ENCODE measurements around the gene PLCE1.

Gene PLCE1

DNA sequence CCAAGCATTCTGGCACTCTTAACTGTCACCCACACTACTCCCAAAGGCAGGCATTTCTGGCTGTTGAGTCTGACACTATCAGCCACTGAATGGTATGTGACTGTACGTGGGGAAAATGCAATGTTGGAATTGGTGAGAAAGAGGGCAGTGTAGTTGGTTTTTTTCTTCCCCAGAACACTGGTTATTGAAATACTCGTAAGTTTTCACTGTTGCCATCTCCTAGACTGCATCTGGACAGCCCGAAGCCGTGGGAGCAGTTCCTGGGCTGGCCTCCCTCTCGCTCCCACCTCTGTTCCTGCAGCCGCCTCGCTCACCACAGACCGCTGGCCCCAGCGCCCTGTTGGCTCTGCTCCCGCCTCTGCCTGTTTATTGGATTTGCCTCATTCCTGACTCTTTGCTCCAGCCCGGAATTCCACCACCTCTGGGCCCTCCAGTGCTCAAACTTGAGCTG, 5.7 kb downstream of the PLCE1 start:
- H3K4me1 ChIP-seq = peaks cover 6% of the 10 kb centered on the region; the same call in 1 of the 2 replicates
- H3K9me3 ChIP-seq = no peaks in the 10 kb centered on the region
- no peak overlapping the region for H3K4me3 ChIP-seq
- DNase-seq (ENCODE audit: low spot score in 2 of 2) = no peak
- no peaks in the 10 kb centered on the region for H3K27me3 ChIP-seq (ENCODE audit: low read depth)
- H3K36me3 ChIP-seq (replicated peaks) = no peaks in the 10 kb centered on the region
- in situ Hi-C loops (cut with MboI; ENCODE audit: low sequenced_read_pairs) = no loop called here

DNA sequence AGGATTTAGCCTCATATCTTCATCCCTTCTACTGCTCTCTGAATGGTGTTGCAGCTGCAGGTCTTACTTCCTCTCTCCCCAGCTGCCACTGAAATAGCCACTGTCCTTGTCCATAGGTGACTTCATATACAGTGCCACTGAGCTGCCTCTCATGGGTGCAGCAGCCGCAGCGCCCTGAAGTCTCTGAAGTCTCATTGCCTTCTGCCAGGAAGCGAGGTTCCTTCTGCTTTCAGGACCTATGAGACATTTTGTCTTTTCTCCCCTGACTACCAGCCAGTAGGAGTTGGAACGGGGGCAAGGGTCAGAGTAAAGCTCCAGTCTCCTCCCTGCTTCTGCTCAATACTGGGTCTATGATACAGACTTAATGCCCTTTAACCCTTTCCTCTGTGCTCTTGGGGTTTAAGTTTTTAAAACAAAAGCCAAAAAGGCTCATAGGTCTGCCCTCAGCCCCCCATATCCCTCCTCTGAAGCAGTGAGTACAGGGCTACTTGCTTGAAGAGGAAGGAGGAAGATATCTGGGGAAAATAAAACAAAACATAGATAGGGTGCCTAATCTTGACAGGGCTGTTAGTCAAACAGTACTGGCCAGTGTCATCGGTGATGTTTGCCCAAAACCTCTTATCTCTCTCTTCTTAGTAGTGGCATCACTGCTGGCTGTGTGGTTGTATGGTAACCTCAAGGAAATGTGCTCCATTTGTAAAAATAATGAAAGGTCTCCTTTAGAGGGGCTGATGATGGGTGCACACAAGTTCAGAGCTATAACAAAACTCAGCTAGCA, 7.1 kb downstream of the PLCE1 start:
- no peaks in the 10 kb centered on the region for H3K27me3 ChIP-seq (ENCODE audit: low read depth)
- in situ Hi-C loops (cut with MboI; ENCODE audit: low sequenced_read_pairs) = no loop called here
- no peak for DNase-seq (ENCODE audit: low spot score in 2 of 2)
- no peaks in the 10 kb centered on the region for H3K36me3 ChIP-seq (replicated peaks)
- H3K4me3 ChIP-seq = no peak overlapping the region
- H3K4me1 ChIP-seq = 0 out of 2 replicates have a peak, but pooled peaks cover 2% of the 10 kb centered on the region
- H3K9me3 ChIP-seq = no peaks in the 10 kb centered on the region

DNA sequence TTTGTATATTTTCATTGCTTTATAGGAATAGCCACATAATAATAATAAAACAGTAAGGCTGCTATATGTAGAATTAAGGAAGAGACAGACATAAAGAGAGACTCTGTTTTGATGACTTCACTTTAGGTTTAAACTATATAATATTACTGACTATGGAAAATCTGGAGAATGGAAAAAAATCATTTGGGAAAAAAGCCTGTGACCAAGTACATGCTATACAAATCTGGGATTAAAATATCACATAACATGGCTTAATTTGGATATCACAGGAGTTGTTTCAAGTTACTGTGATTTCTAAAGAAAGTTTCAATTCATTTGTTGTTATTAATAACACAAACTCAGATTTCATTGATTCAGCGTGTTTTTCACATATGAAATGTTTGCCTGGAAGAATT, 7.7 kb downstream of the PLCE1 start:
- Histone ChIP-seq H3K9me3 (no peaks in the 10 kb centered on the region), H3K4me1 (no peaks in the 10 kb centered on the region), H3K36me3 (replicated peaks) (no peaks in the 10 kb centered on the region), H3K4me3 (no peak overlapping the region), H3K27me3 (ENCODE audit: low read depth) (no peaks in the 10 kb centered on the region)
- DNase-seq (ENCODE audit: low spot score in 2 of 2) = no peak
- in situ Hi-C loops (cut with MboI; ENCODE audit: low sequenced_read_pairs) = no loop called here

DNA sequence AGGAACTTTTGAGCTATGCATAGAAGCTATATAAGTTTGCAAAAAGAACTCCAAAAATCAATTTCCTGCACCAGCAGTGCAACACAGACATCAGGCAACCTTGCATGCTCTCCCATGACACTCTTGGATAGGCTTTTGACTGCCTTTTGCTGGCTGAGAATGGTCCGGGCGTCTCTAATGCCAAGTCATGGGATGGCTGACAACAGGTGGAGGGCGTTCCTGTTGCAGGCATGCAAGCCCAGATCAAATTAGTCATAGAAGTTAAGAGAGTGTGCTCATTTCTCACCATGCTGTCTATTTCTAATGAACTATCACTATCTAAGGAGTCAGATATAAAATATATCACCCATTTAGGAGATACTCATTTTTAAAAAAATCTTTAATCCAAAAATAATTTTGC, 8.4 kb downstream of the PLCE1 start:
- Histone ChIP-seq H3K36me3 (replicated peaks) (no peaks in the 10 kb centered on the region), H3K4me1 (no peaks in the 10 kb centered on the region), H3K9me3 (no peaks in the 10 kb centered on the region), H3K27me3 (ENCODE audit: low read depth) (no peaks in the 10 kb centered on the region), H3K4me3 (no peak overlapping the region)
- in situ Hi-C loops (cut with MboI; ENCODE audit: low sequenced_read_pairs) = no loop called here
- DNase-seq (ENCODE audit: low spot score in 2 of 2) = no peak

DNA sequence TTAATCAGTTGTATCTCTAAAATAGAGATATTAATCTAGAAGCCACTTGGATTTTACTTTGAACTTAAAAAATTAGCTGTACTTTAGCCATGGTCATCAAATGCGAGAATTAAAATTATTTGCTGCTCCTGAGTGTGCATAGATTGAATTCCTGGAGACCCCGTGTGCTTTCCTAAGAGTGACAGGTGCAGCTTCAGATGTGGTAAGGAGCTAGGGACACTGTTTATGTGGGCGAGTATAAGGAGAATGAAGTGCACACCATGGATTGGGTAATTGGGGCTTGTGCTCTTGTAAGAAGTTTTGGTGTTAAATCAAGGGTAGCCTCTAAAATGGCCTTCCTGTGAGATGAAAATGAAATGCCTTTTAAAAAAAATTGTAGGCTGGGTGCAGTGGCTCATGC, 9.8 kb downstream of the PLCE1 start:
- no peaks in the 10 kb centered on the region for H3K27me3 ChIP-seq (ENCODE audit: low read depth)
- no peaks in the 10 kb centered on the region for H3K36me3 ChIP-seq (replicated peaks)
- no peaks in the 10 kb centered on the region for H3K9me3 ChIP-seq
- H3K4me1 ChIP-seq = no peaks in the 10 kb centered on the region
- DNase-seq (ENCODE audit: low spot score in 2 of 2) = no peak
- no peak overlapping the region for H3K4me3 ChIP-seq
- in situ Hi-C loops (cut with MboI; ENCODE audit: low sequenced_read_pairs) = no loop called here

DNA sequence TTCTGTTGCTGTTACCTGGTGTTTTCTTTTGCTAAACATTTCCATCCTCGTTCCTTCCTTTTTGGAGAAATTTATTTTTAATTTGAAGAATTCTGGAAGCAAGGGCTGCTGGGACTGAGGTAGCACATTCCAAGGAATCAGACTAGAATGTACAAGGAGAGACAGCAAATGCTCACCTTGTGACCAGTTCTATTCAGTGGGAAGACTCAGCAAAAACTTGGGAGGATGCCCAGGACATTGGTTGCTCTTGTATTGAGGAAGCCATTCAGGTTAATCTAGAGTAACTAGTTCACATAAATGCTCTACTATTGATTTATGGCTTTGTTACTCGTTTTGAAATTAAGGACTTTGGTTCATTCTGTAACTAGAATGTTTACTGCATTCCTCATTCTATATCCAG, 11.3 kb downstream of the PLCE1 start:
- H3K4me3 ChIP-seq = no peak overlapping the region
- in situ Hi-C loops (cut with MboI; ENCODE audit: low sequenced_read_pairs) = no loop called here
- H3K36me3 ChIP-seq (replicated peaks) = no peaks in the 10 kb centered on the region
- no peaks in the 10 kb centered on the region for H3K4me1 ChIP-seq
- DNase-seq (ENCODE audit: low spot score in 2 of 2) = no peak
- no peaks in the 10 kb centered on the region for H3K27me3 ChIP-seq (ENCODE audit: low read depth)
- H3K9me3 ChIP-seq = no peaks in the 10 kb centered on the region; the same call in 1 of the 2 replicates

DNA sequence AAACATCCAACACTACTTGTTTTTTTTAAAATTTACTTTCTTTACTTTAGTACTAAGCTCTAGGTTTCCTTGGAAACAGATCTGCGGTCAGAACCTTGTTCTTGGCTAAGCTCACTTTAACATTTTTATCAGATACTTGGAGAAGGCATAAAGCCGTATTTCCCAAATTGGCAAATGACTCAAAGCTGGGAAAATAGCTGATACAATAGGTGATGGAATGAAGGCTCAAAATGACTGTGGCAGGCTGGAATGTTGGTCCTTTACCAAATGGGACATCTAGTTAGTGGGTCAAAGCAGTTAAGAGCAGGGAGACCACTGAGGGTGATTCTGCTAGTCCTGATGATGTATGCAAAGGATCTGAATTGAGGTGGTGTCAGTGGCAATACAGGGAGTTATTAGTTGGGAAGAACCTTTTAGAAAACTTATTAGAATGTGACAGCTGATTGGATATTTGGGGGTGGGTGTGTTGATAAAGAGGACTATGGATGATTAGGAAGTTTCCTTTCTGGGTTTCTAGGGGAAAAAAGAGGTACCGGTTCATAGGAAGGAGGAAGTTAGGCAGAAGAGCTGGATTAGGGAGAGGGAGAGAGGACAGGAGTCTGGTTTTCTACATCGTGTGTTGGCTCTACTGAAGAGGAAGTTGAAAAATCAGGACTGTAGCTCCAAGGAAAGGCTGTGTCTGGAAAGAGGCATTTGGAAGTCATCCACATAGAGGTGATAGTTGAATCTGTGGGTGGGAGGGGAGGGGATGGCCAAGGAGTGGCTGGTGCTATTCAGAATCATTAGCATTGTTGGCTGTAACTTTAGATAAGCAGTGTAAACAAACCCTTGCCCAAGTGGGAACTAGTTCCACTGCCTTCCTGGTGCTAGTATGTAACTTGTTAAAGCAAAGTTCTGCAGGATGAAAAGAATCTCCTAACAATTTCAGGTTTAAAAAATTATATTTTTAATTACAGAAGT, 13.1 kb downstream of the PLCE1 start:
- no peaks in the 10 kb centered on the region for H3K4me1 ChIP-seq
- no peak for DNase-seq (ENCODE audit: low spot score in 2 of 2)
- in situ Hi-C loops (cut with MboI; ENCODE audit: low sequenced_read_pairs) = no loop called here

DNA sequence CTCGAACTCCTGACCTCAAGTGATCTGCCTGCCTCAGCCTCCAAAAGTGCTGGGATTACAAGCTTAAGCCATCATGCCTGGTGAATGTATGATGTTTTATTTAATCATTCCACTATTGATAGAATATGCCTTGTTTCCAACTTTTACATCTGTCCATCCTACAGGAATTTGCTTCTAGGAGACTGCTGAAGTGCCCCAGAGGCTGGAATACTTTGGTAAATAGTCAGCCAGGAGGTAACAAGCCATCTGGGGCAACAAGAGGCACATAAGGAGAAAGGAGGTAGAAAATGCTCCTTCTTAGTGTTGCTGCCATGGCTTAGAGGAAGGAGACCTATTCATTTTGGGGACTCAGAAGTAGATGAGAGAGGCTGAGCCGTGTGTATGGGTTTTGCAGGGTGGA, 14.8 kb downstream of the PLCE1 start:
- no peak for DNase-seq (ENCODE audit: low spot score in 2 of 2)
- Histone ChIP-seq H3K4me1 (no peaks in the 10 kb centered on the region), H3K9me3 (no peaks in the 10 kb centered on the region; the same call in 1 of the 2 replicates)

More for the DNA sequence above, 13.1 kb downstream of the PLCE1 start:
- H3K4me3 ChIP-seq = no peak overlapping the region
- no peaks in the 10 kb centered on the region for H3K36me3 ChIP-seq (replicated peaks)
- H3K9me3 ChIP-seq = no peaks in the 10 kb centered on the region; the same call in 1 of the 2 replicates
- no peaks in the 10 kb centered on the region for H3K27me3 ChIP-seq (ENCODE audit: low read depth)

DNA sequence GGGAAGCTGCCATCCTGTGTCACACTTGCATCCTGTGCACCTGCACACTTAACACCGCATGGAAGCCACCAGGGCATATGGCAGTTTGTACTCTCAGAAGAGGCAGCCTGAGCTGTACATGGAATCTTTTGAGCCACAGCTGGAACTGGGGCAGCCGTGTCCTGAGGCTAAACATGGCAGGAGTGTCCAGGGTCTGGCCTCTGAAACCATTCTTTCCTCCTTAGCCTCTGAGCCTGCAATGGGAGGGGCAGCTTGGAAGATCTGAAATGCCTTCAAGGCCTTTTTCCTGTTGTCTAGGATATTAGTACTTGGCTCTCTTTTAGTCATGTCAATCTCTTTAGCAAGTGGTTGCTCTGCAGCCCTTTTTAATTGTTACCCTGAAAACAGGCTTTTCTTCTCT, 16.4 kb downstream of the PLCE1 start:
- no peaks in the 10 kb centered on the region for H3K4me1 ChIP-seq
- H3K9me3 ChIP-seq = no peaks in the 10 kb centered on the region; the same call in 1 of the 2 replicates
- H3K36me3 ChIP-seq (replicated peaks) = no peaks in the 10 kb centered on the region
- no peak for DNase-seq (ENCODE audit: low spot score in 2 of 2)
- in situ Hi-C loops (cut with MboI; ENCODE audit: low sequenced_read_pairs) = no loop called here
- H3K27me3 ChIP-seq (ENCODE audit: low read depth) = no peaks in the 10 kb centered on the region
- no peak overlapping the region for H3K4me3 ChIP-seq

More for the DNA sequence above, 14.8 kb downstream of the PLCE1 start:
- H3K27me3 ChIP-seq (ENCODE audit: low read depth) = no peaks in the 10 kb centered on the region
- in situ Hi-C loops (cut with MboI; ENCODE audit: low sequenced_read_pairs) = no loop called here
- no peaks in the 10 kb centered on the region for H3K36me3 ChIP-seq (replicated peaks)
- H3K4me3 ChIP-seq = no peak overlapping the region

DNA sequence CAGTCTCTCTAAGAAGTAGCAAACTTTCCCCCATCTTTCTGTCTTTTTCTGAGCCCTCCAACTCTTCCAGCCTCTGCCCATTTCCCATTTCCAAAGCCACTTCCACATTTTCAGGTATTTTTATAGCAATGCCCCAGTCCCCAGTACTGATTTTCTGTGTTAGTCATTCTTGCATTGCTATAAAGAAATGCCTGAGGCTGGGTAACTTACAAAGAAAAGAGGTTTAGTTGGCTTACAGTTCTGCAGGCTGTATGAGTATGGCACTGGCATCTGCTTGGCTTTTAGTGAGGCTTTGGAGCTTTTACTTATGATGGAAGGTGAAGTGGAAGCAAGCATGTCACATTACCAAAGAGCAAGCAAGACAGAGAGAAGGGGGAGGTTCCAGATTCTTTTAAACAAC, 17.2 kb downstream of the PLCE1 start:
- no peaks in the 10 kb centered on the region; the same call in 1 of the 2 replicates for H3K9me3 ChIP-seq
- H3K4me3 ChIP-seq = no peak overlapping the region
- H3K4me1 ChIP-seq = no peaks in the 10 kb centered on the region
- H3K36me3 ChIP-seq (replicated peaks) = no peaks in the 10 kb centered on the region
- no peak for DNase-seq (ENCODE audit: low spot score in 2 of 2)
- H3K27me3 ChIP-seq (ENCODE audit: low read depth) = no peaks in the 10 kb centered on the region
- in situ Hi-C loops (cut with MboI; ENCODE audit: low sequenced_read_pairs) = no loop called here

DNA sequence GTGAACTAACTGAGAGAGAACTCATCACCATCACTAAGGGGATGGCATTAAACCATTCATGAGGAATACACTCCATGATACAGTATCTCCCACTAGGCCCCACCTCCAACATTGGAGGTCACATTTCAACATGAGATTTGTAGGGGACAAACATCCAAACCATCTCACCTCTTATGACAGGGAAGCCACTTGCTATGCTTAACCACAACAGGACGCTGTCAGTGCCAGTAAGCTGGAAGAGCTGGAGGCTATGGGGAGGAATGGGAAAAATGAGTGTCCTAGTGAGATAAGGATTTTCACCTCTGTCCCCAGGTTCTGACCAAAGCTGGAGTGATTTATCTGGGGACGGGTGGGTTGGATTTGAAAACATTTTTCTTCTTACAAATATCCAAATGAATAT, 17.6 kb downstream of the PLCE1 start:
- DNase-seq (ENCODE audit: low spot score in 2 of 2) = no peak
- H3K9me3 ChIP-seq = no peaks in the 10 kb centered on the region; the same call in 1 of the 2 replicates
- H3K4me3 ChIP-seq = no peak overlapping the region
- no peaks in the 10 kb centered on the region for H3K27me3 ChIP-seq (ENCODE audit: low read depth)
- no peaks in the 10 kb centered on the region for H3K36me3 ChIP-seq (replicated peaks)
- H3K4me1 ChIP-seq = no peaks in the 10 kb centered on the region
- in situ Hi-C loops (cut with MboI; ENCODE audit: low sequenced_read_pairs) = no loop called here

DNA sequence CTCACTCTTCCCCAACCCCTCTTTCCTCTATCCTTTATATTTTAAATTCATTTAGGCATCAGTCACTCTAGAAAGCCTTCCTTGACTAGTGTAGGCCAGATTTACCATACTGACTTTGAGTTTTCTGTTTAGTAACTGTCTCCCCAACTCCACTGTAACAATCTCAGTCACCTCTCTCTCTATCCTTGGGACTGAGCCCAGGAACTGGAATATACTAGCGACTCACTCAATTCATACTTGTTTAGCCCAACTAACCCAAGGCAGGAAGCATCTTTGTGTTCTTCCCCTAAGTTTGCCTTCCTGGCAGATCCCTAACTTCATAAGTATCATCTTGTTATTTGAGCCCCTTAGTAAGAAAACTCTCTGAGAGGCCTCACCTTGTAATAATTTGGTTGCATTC, 19.1 kb downstream of the PLCE1 start:
- DNase-seq (ENCODE audit: low spot score in 2 of 2) = no peak
- no peak overlapping the region for H3K4me3 ChIP-seq
- H3K36me3 ChIP-seq (replicated peaks) = no peaks in the 10 kb centered on the region
- in situ Hi-C loops (cut with MboI; ENCODE audit: low sequenced_read_pairs) = no loop called here
- H3K9me3 ChIP-seq = no peaks in the 10 kb centered on the region; the same call in 1 of the 2 replicates
- H3K27me3 ChIP-seq (ENCODE audit: low read depth) = no peaks in the 10 kb centered on the region
- H3K4me1 ChIP-seq = no peaks in the 10 kb centered on the region

DNA sequence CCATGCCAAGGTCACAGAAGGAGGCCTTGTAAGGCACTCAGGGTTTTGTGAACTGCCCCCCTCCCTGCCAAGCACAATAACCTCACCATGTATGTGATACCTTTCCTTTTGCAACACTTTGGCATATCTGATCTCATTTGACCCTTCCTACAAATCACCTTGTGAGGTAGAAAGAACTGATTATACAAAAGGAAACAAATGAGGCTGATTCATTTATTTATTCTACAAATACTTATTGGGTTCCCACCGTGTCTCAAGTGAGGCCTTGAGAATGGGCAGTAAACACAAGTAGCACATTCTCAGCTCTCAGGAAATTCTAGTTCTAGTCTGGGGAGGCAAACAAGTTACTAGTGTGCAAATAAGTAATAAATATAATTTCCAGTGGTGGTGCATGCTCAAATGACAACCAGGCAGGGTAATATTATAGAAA, 19.6 kb downstream of the PLCE1 start:
- DNase-seq (ENCODE audit: low spot score in 2 of 2) = no peak
- Histone ChIP-seq H3K4me3 (no peak overlapping the region), H3K4me1 (no peaks in the 10 kb centered on the region), H3K9me3 (no peaks in the 10 kb centered on the region; the same call in 1 of the 2 replicates), H3K27me3 (ENCODE audit: low read depth) (no peaks in the 10 kb centered on the region), H3K36me3 (replicated peaks) (no peaks in the 10 kb centered on the region)
- in situ Hi-C loops (cut with MboI; ENCODE audit: low sequenced_read_pairs) = no loop called here

DNA sequence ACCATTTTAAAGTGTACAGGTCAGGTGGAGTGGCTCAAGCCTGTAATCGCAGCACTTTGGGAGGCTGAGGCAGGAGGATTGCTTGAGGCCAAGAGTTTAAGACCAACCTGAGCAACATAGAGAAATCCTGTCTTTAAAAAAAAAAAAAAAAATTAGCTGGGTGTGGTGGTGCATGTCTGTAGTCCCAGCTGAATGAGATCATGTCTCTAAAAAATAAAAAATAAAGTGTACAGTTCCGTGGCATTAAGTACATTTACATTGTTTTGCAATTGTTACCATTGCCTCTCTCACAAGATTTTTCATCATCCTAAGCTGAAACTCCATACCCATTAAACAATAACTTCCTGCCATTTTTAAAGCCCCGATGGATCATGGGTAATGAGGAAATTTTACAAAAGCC, 20.6 kb downstream of the PLCE1 start:
- Histone ChIP-seq H3K4me3 (no peak overlapping the region), H3K27me3 (ENCODE audit: low read depth) (no peaks in the 10 kb centered on the region), H3K36me3 (replicated peaks) (no peaks in the 10 kb centered on the region), H3K4me1 (no peaks in the 10 kb centered on the region), H3K9me3 (no peaks in the 10 kb centered on the region)
- in situ Hi-C loops (cut with MboI; ENCODE audit: low sequenced_read_pairs) = no loop called here
- DNase-seq (ENCODE audit: low spot score in 2 of 2) = no peak

Measured in HAP-1 (cell line).